Measurements from ENCODE around the gene KCND1.

The KCND1 gene

GRCh38 chrX:48971249-48972219 is at the start of gene KCND1:
Gene KCND1 (minus strand): TSS chrX:48971844. CDS start chrX:48970271, 1,573 bp downstream.
- Histone ChIP-seq H3K27ac (ENCODE audit: low read depth in 2 of 2, low read length in 2 of 2) (no peak within 1 kb of the TSS), H3K27me3 (ENCODE audit: control insufficient read depth in 2 of 2, insufficient read depth in 2 of 2, low read length in 2 of 2) (no peaks in the 10 kb centered on the region), H3K9me3 (ENCODE audit: control insufficient read depth in 2 of 2, low read length in 2 of 2) (no peaks in the 10 kb centered on the region), H3K9ac (ENCODE audit: low read depth in 1 of 2, low read length in 2 of 2) (no peak within 1 kb of the TSS), H3K4me3 (ENCODE audit: low read length in 2 of 2) (peak within 1 kb of the TSS; percentile 27 to 41), H3K36me3 (ENCODE audit: control insufficient read depth in 2 of 2, insufficient read depth in 2 of 2, low read length in 2 of 2) (peaks cover 8 to 15% of the 10 kb centered on the region in 2 donors), H3K4me1 (ENCODE audit: control insufficient read depth in 2 of 2, insufficient read depth in 2 of 2, low read length in 2 of 2) (peaks cover 0 to 4% of the 10 kb centered on the region in 2 donors)

DNA sequence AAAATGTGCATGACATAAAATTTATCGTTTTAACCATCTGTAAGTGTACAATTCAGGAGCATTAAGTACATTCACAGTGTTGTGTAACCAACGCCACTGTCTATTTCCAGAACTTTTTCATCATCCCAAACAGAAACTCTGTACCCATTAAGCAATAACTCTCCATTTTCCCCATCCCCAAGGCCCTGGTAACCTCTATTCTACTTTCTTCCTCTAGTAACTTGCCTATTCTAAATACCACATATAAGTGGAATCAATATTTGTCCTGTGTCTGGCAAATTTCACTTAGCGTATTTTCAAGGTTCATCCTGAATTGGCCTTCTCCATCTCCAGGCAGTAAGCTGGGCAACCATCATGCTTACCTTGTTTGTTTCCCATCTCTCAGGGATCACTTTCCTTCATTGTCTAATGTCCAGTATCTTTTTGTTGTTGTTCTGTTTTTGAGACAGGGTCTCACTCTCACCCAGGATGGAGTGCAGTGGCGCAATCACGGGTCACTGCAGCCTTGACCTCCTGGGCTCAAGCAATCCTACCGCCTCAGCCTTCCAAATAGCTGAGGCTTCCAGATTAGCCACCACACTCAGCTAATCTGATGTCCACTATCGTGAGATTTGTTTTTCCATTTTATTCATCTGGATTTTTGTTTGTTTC is 48.1 kb upstream of the KCND1 start:
- H3K4me1 ChIP-seq (ENCODE audit: control insufficient read depth in 2 of 2, insufficient read depth in 2 of 2, low read length in 2 of 2): no peaks in the 10 kb centered on the region
- H3K9me3 ChIP-seq (ENCODE audit: control insufficient read depth in 2 of 2, low read length in 2 of 2): no peaks in the 10 kb centered on the region
- no peaks in the 10 kb centered on the region for H3K27me3 ChIP-seq (ENCODE audit: control insufficient read depth in 2 of 2, insufficient read depth in 2 of 2, low read length in 2 of 2)
- no peaks in the 10 kb centered on the region for H3K36me3 ChIP-seq (ENCODE audit: control insufficient read depth in 2 of 2, insufficient read depth in 2 of 2, low read length in 2 of 2)
- no peak overlapping the region for H3K9ac ChIP-seq (ENCODE audit: low read depth in 1 of 2, low read length in 2 of 2)
- no peak overlapping the region for H3K27ac ChIP-seq (ENCODE audit: low read depth in 2 of 2, low read length in 2 of 2)
- no peak overlapping the region for H3K4me3 ChIP-seq (ENCODE audit: low read length in 2 of 2)

- Histone ChIP-seq H3K4me3 (ENCODE audit: low read length in 2 of 2) (no peak overlapping the region), H3K27ac (ENCODE audit: low read depth in 2 of 2, low read length in 2 of 2) (no peak overlapping the region), H3K9me3 (ENCODE audit: control insufficient read depth in 2 of 2, low read length in 2 of 2) (no peaks in the 10 kb centered on the region)
Observed at GRCh38 chrX:49019050-49019449, 47.4 kb upstream of the KCND1 start.

DNA sequence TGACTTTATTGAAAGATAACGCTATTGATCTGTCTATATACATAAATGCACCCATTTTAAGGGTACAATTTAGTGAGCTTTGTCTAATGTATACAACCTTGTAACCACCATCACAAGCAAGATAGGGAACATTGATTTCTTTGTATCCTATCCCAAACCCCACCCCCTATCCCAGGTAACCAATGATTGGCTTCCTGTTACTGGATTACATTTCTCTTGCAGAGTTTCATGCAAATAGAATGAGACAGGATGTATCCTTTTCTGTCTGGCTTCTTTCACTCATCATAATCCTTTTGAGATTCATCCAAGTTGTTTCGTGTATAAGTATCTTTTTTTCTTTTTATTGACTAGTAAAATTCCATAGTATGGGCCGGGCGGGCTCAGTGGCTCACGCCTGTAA is 32.1 kb upstream of the KCND1 start:
- no peak overlapping the region for H3K27ac ChIP-seq (ENCODE audit: low read depth in 2 of 2, low read length in 2 of 2)
- peaks cover 0 to 4% of the 10 kb centered on the region in 2 donors for H3K36me3 ChIP-seq (ENCODE audit: control insufficient read depth in 2 of 2, insufficient read depth in 2 of 2, low read length in 2 of 2)
- H3K4me3 ChIP-seq (ENCODE audit: low read length in 2 of 2): no peak overlapping the region
- H3K9ac ChIP-seq (ENCODE audit: low read depth in 1 of 2, low read length in 2 of 2): no peak overlapping the region
- H3K27me3 ChIP-seq (ENCODE audit: control insufficient read depth in 2 of 2, insufficient read depth in 2 of 2, low read length in 2 of 2): no peaks in the 10 kb centered on the region
- peaks cover 2 to 5% of the 10 kb centered on the region in 2 donors for H3K4me1 ChIP-seq (ENCODE audit: control insufficient read depth in 2 of 2, insufficient read depth in 2 of 2, low read length in 2 of 2)
- H3K9me3 ChIP-seq (ENCODE audit: control insufficient read depth in 2 of 2, low read length in 2 of 2): no peaks in the 10 kb centered on the region

More at GRCh38 chrX:49019050-49019449, 47.4 kb upstream of the KCND1 start:
- Histone ChIP-seq H3K27me3 (ENCODE audit: control insufficient read depth in 2 of 2, insufficient read depth in 2 of 2, low read length in 2 of 2) (no peaks in the 10 kb centered on the region), H3K4me1 (ENCODE audit: control insufficient read depth in 2 of 2, insufficient read depth in 2 of 2, low read length in 2 of 2) (no peaks in the 10 kb centered on the region), H3K9ac (ENCODE audit: low read depth in 1 of 2, low read length in 2 of 2) (no peak overlapping the region), H3K36me3 (ENCODE audit: control insufficient read depth in 2 of 2, insufficient read depth in 2 of 2, low read length in 2 of 2) (no peaks in the 10 kb centered on the region)

DNA sequence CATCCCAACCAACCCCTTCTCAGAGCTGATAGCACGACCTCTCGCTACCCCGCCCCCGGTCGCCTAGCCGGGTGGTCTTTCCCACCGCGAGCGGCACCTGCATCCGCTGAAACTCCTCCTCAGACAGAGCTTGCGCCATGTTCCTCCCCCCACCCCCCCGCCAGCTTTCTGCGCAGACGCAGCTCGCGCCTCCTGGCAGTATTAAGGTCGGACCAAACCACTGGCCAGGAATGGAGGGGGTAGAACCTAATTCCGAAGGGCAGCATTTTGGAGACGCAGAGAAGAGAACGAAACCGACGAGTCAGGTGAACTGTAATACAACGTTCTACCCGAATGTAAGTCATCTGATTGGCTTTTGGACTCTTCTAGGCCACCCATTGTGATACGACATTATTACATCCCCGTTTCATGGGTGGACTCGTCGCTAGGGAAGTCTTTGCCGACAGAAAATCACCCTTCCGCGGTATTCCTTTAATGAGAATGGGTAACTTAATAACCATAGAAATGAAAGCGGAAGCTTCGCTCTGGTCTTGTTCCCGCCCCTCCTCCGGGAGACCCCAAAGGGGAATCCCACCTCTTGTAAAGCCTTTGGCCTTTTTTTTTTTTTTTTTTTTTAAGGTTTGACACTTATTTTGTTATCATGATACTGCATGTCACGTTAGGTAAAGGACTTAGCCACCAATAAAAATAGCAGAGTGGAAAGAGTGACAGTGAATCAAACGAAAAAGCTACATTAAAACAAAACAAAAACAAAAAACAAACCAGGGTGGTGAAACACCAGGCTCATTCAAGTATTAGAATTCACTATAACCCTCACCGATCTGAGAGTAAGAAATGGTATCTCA is 30.7 kb upstream of the KCND1 start, which contains the start of gene GRIPAP1:
Gene GRIPAP1, minus strand, starts transcription at position 174 of the 845 bp plus-strand sequence. Its CDS starts 35 bp downstream, at position 139.
- peak within 1 kb of the TSS; percentile 74 to 88 for H3K9ac ChIP-seq (ENCODE audit: low read depth in 1 of 2, low read length in 2 of 2)
- no peaks in the 10 kb centered on the region for H3K27me3 ChIP-seq (ENCODE audit: control insufficient read depth in 2 of 2, insufficient read depth in 2 of 2, low read length in 2 of 2)
- H3K4me1 ChIP-seq (ENCODE audit: control insufficient read depth in 2 of 2, insufficient read depth in 2 of 2, low read length in 2 of 2): peaks cover 2 to 5% of the 10 kb centered on the region in 2 donors
- H3K36me3 ChIP-seq (ENCODE audit: control insufficient read depth in 2 of 2, insufficient read depth in 2 of 2, low read length in 2 of 2): peaks cover under 1 to 7% of the 10 kb centered on the region in 2 donors
- H3K27ac ChIP-seq (ENCODE audit: low read depth in 2 of 2, low read length in 2 of 2): peak within 1 kb of the TSS; percentile 86
- peak within 1 kb of the TSS; percentile 76 to 93 for H3K4me3 ChIP-seq (ENCODE audit: low read length in 2 of 2)
- H3K9me3 ChIP-seq (ENCODE audit: control insufficient read depth in 2 of 2, low read length in 2 of 2): no peaks in the 10 kb centered on the region

- peak overlapping the region; percentile 76 to 93 for H3K4me3 ChIP-seq (ENCODE audit: low read length in 2 of 2)
- H3K27ac ChIP-seq (ENCODE audit: low read depth in 2 of 2, low read length in 2 of 2): peak overlapping the region; percentile 86
- no peaks in the 10 kb centered on the region for H3K27me3 ChIP-seq (ENCODE audit: control insufficient read depth in 2 of 2, insufficient read depth in 2 of 2, low read length in 2 of 2)
- H3K9me3 ChIP-seq (ENCODE audit: control insufficient read depth in 2 of 2, low read length in 2 of 2): no peaks in the 10 kb centered on the region
- peak overlapping the region; percentile 74 to 88 for H3K9ac ChIP-seq (ENCODE audit: low read depth in 1 of 2, low read length in 2 of 2)
- peaks cover 2 to 5% of the 10 kb centered on the region in 2 donors for H3K4me1 ChIP-seq (ENCODE audit: control insufficient read depth in 2 of 2, insufficient read depth in 2 of 2, low read length in 2 of 2)
- H3K36me3 ChIP-seq (ENCODE audit: control insufficient read depth in 2 of 2, insufficient read depth in 2 of 2, low read length in 2 of 2): peaks cover 5 to 9% of the 10 kb centered on the region in 2 donors
Observed at GRCh38 chrX:49001521-49002090, 30.0 kb upstream of the KCND1 start.

DNA sequence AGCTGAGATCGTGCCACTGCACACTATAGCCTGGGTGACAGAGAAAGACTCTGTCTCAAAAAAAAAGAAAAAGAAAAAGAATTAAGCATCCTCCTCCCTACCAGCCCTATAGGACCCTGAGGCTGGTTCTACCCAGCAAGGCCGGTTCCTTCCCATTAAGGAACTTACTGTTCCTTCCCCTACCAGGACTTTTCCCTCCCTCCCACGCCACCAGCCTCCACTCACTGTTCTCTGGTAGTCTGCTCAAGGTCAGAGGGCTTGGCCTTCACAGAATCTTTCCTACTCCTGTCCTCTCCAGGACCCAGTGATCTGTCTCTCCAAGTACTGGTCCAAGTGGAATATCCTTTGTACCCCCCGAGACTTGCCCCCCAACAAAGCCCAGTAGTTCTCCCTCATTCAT is 29.0 kb upstream of the KCND1 start:
- no peak overlapping the region for H3K9ac ChIP-seq (ENCODE audit: low read depth in 1 of 2, low read length in 2 of 2)
- H3K4me1 ChIP-seq (ENCODE audit: control insufficient read depth in 2 of 2, insufficient read depth in 2 of 2, low read length in 2 of 2): peaks cover 2 to 5% of the 10 kb centered on the region in 2 donors
- H3K36me3 ChIP-seq (ENCODE audit: control insufficient read depth in 2 of 2, insufficient read depth in 2 of 2, low read length in 2 of 2): peaks cover 9% of the 10 kb centered on the region in 2 donors
- no peaks in the 10 kb centered on the region for H3K27me3 ChIP-seq (ENCODE audit: control insufficient read depth in 2 of 2, insufficient read depth in 2 of 2, low read length in 2 of 2)
- no peak overlapping the region for H3K27ac ChIP-seq (ENCODE audit: low read depth in 2 of 2, low read length in 2 of 2)
- H3K9me3 ChIP-seq (ENCODE audit: control insufficient read depth in 2 of 2, low read length in 2 of 2): no peaks in the 10 kb centered on the region
- no peak overlapping the region for H3K4me3 ChIP-seq (ENCODE audit: low read length in 2 of 2)

- Histone ChIP-seq H3K9me3 (ENCODE audit: control insufficient read depth in 2 of 2, low read length in 2 of 2) (no peaks in the 10 kb centered on the region), H3K9ac (ENCODE audit: low read depth in 1 of 2, low read length in 2 of 2) (no peak overlapping the region), H3K36me3 (ENCODE audit: control insufficient read depth in 2 of 2, insufficient read depth in 2 of 2, low read length in 2 of 2) (peaks cover 9 to 13% of the 10 kb centered on the region in 2 donors), H3K27me3 (ENCODE audit: control insufficient read depth in 2 of 2, insufficient read depth in 2 of 2, low read length in 2 of 2) (no peaks in the 10 kb centered on the region), H3K27ac (ENCODE audit: low read depth in 2 of 2, low read length in 2 of 2) (no peak overlapping the region), H3K4me3 (ENCODE audit: low read length in 2 of 2) (no peak overlapping the region), H3K4me1 (ENCODE audit: control insufficient read depth in 2 of 2, insufficient read depth in 2 of 2, low read length in 2 of 2) (peaks cover 2 to 5% of the 10 kb centered on the region in 2 donors)
Observed at GRCh38 chrX:48999030-48999429, 27.4 kb upstream of the KCND1 start.

- Histone ChIP-seq H3K9ac (ENCODE audit: low read depth in 1 of 2, low read length in 2 of 2) (no peak overlapping the region), H3K9me3 (ENCODE audit: control insufficient read depth in 2 of 2, low read length in 2 of 2) (no peaks in the 10 kb centered on the region), H3K4me3 (ENCODE audit: low read length in 2 of 2) (no peak overlapping the region), H3K36me3 (ENCODE audit: control insufficient read depth in 2 of 2, insufficient read depth in 2 of 2, low read length in 2 of 2) (peaks cover 9 to 14% of the 10 kb centered on the region in 2 donors), H3K27ac (ENCODE audit: low read depth in 2 of 2, low read length in 2 of 2) (no peak overlapping the region), H3K4me1 (ENCODE audit: control insufficient read depth in 2 of 2, insufficient read depth in 2 of 2, low read length in 2 of 2) (peaks cover 2 to 5% of the 10 kb centered on the region in 2 donors), H3K27me3 (ENCODE audit: control insufficient read depth in 2 of 2, insufficient read depth in 2 of 2, low read length in 2 of 2) (no peaks in the 10 kb centered on the region)
Observed at GRCh38 chrX:48998391-48998790, 26.7 kb upstream of the KCND1 start.
